Measurements from ENCODE around the gene CENPVL3.
A peak's percentile ranks its signal among the peaks of the same experiment; 100 is the strongest.

DNA sequence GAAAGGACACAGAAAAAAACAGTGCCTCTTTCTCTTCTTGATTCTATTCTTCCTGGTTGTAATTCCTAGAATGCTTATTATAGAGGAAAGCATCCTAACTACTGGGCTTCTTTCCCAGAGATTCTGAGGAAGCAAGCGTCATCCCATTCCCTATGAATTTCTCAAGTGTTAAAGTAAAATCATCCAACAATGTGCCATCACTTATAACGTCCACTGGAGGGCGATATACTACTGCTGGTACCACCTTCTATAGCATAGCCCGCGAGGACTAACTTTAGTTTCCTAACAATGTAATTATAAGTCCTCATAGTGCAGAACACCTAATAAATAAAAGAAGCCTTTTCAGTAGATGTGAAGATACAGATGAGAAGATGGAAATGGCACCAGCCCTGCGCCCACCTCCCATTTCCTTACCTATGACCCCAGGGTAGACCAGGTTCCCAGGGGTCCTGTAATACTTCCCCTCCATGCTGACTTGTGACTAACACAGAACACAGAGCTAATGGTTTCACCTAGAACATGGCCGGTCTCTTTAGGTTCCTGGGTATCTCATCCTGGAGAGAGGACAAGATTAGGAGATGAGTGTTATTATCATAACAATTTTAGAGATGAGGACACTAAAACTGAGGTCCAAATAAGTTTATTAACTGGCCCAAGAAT is 4.2 kb downstream of the CENPVL3 start:
- TF ChIP-seq CTCF (IDR thresholded peaks at IDR 0.05) (peak; percentile 25 to 54 (median 38)), POLR2A (IDR thresholded peaks at IDR 0.05) (no peak)

Data from adrenal gland (tissue), 5 donors.